ENCODE data around the gene RBMS3.

DNA sequence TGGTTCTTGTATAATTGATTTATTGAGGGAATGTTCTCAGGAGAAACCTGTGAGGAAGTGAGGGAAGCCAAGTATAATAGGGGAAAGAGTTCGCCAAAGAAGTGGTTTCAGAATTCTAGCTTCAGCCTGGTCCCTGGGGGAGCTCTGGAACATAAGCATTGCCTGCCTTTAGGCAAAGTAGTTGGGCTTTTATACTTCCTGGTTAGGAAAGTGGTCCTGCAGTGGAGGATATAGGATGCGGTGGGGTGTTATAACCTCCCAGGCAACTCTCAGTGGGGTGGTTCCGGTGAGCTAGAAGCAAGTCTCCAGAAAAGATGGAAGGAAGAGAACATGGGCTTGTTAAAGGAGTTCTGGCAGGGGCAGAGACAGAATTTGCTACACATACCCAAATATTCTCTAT is 22.7 kb upstream of the RBMS3 start:
- TF ChIP-seq, protein P1, sequence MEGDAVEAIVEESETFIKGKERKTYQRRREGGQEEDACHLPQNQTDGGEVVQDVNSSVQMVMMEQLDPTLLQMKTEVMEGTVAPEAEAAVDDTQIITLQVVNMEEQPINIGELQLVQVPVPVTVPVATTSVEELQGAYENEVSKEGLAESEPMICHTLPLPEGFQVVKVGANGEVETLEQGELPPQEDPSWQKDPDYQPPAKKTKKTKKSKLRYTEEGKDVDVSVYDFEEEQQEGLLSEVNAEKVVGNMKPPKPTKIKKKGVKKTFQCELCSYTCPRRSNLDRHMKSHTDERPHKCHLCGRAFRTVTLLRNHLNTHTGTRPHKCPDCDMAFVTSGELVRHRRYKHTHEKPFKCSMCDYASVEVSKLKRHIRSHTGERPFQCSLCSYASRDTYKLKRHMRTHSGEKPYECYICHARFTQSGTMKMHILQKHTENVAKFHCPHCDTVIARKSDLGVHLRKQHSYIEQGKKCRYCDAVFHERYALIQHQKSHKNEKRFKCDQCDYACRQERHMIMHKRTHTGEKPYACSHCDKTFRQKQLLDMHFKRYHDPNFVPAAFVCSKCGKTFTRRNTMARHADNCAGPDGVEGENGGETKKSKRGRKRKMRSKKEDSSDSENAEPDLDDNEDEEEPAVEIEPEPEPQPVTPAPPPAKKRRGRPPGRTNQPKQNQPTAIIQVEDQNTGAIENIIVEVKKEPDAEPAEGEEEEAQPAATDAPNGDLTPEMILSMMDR (IDR thresholded peaks at IDR 0.05; ENCODE audit: poor library complexity) = no peak
- no peak for TF ChIP-seq EZH2phosphoT487 (IDR thresholded peaks at IDR 0.05; ENCODE audit: low read depth, severe bottlenecking, unreplicated experiment)

All from hepatocyte (in vitro differentiated cells).